Epithelial cell of proximal tubule (primary cell): ENCODE data around the gene FAM20C. TPM values are rescaled to one million over a fixed set of nuclear protein-coding genes. Genes with fewer than 3 reads are reported as not detected.
A peak's percentile ranks its signal among the peaks of the same experiment; 100 is the strongest.

ENCODE experiments used
- DNase-seq: peaks from one replicate; pipeline ENCODE4 v3.0.0-alpha.2; 2011; ENCODE audit warnings: low read depth
- H3K4me3 ChIP-seq: 2 replicates; pipeline ENCODE4 v1.5.1; 2011; ENCODE audit warnings: low read depth, mild to moderate bottlenecking, low read length
- CTCF ChIP-seq: conservative IDR thresholded peaks from 2 replicates; pipeline ENCODE4 v1.5.1; 2012; ENCODE audit warnings: low read depth, mild to moderate bottlenecking, low read length
- total RNA-seq: library from RNA; depleted of rRNA; stranded (reverse); fragments of >200 nt; gene quantifications from 2 replicates; pipeline ENCODE4 v1.2.3, GENCODE V29; 2015

The FAM20C gene
- total RNA-seq, 1 donor from 2014 or later, result 84.2 TPM

DNA sequence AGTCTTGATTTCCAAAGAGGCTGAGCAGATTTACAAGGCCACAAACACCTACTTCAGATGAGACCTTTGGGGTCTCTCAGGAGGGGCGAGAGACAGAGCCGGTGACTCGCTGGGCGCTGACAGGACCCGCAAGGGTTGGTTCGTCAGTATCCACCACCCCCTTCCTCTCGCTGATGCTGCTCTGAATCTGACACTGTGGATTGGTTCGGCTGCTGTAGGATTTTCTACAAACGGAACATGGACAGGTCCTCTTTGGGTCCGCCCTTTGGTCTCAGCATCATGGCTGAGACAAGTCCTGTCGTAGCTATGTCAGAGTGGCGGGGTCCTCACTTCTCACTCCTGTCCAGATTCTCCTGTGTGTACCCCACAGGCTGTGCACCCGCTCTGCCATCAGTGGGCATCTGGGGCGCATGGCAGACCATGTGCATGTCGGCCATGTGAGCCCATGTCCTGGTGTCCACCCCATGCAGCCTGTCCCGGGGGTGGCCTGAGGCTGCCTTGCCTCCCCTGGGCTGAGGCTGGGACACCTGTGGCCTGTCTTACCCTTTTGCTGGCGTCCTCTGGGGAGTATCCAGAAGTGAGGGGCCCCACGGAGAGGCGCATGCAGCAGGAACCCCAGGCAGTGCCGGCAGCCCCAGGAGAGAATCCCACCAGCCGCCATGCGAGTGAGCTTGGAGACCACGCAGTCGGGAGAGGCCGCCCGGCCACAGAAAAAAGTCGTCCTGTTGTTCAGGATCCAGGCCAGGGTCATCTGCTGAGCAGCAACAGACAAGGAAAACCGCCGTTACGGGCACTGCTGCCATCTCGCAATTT lies 21.6 kb upstream of the FAM20C start:
- H3K4me3 ChIP-seq, result no peak overlapping the region
- no peak for TF ChIP-seq CTCF
- DNase-seq, result no peak

DNA sequence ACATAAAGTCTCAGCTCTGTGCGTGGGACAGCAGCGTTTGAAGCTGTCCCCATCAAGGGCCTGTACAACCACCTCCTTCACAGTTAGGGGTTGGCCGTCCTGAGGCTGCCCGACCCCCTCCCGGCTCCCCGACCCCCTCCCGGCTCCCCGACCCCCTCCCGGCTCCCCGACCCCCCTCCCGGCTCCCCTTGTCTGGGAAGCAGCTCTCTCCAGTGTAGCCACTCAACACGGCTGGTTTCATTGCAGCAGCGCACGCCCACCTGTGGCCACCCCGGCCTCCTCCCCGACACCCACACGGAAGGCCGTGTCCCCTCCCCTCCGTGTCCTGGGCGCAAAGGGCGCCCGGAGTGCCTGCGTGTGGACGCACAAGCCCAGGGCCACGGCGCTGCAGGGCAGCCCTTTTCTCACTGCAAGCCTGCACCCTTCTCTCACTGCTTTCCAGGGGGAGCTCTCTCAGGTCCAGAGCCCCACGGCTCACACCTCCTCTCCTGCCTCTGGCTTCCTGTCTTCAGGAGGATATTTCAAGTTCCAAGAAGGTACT lies 20.9 kb upstream of the FAM20C start:
- no peak for DNase-seq
- peak; percentile 13 for TF ChIP-seq CTCF
- H3K4me3 ChIP-seq, result no peak overlapping the region

- no peak for DNase-seq
- H3K4me3 ChIP-seq, result no peak overlapping the region
- no peak for TF ChIP-seq CTCF
Measured at GRCh38 chr7:171912-172515, 20.4 kb upstream of the FAM20C start.

DNA sequence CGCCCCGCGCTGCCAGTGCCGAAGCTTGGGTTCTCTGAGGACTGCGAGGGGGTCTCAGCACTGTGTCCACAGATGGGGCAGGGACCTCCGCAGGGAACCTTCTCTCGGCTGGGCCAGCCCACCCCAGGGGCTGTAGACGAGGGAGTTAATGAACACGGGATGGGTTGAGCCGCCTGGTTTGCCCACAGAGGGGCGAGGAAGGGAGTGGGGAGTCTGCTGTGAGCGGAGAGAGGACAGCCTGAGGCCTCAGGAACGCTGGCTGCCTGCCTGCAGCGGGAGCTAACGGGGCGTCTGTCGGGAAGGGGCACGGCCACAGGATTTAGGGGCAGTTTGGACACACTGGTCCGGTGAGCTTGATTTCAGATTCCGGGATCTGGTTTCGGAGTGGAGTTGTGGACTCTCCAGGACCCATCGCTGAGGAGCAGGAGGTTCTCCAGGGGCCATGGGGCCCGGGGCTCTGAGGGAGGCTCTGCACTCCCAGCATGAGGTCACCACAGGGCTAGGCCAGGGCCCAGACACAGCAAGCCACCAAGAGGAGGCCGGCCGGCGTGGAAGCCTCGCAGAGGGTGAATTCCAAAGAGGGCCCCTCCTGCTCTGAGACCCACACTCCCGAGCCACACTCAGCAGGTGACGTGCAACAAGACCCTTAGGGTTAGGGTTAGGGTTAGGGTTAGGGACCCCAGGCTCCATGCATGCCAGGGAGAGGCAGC lies 19.0 kb upstream of the FAM20C start:
- DNase-seq, result no peak
- no peak overlapping the region for H3K4me3 ChIP-seq
- TF ChIP-seq CTCF, result no peak

DNA sequence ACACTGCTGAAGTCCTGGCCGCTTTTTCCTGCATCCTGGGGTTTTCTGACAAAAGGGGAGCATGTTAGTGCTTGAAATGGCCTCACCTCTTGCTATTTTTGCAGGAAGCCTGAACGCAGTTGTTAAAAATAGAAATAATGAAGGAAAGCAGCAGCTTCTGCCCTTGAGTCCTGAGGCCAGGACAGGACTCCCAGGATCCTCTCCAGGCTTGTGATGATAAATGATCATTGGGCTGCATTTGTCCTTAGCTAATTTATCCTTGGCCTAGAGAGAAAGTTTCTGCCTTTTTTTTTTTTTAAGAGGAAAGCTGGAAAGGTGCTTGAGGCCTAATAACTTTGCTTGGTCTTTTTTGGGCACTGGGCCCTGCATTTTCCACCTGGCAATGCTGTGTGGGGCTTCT lies 17.7 kb upstream of the FAM20C start:
- no peak for DNase-seq
- TF ChIP-seq CTCF, result no peak

DNA sequence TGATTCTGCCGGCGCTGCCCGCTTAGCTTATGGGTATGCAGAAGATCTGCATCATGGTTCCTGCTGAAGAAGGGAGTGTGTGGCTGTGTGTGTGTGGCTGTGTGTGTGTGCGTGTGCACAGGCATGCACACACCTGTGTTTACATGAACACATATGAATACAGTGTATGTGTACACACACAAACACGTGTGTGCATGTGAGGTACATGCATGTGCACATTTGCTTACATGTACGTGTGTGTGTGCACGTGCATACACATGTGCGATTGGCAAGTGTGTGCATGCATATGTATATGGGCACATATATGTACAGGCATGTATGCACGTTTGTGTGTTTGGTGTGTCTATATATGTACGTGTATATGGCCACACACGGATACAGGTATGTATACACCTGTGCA lies 16.4 kb upstream of the FAM20C start:
- no peak for TF ChIP-seq CTCF
- H3K4me3 ChIP-seq, result no peak overlapping the region
- DNase-seq, result no peak

More for the DNA sequence above, 17.7 kb upstream of the FAM20C start:
- no peak overlapping the region for H3K4me3 ChIP-seq
